OCI-LY7 (cell line): Measurements from ENCODE around the gene RPL3. TPM values are rescaled to one million over a fixed set of nuclear protein-coding genes. Genes with fewer than 3 reads are reported as not detected.

Experiments
- BruUV-seq: library from RNA; stranded (reverse); fragments of 400-500 nt; replicated peaks from 2 replicates; lab custom pipeline; 2021; lab: Mats Ljungman, UMichigan
- CTCF ChIA-PET: fragments of 300-600 bp; sonication (Branson Sonifier 250); formaldehyde crosslinking; loops from one replicate; lab custom pipeline; 2022; ENCODE audit warnings: antibody characterized with exemption; ENCODE audit not compliant: unreplicated experiment; lab: Charles Lee
- POLR2A ChIA-PET: fragments of 300-600 bp; sonication (Branson Sonifier 250); formaldehyde crosslinking; loops from one replicate; lab custom pipeline; 2022; ENCODE audit warnings: antibody characterized with exemption; lab: Charles Lee
- DNase-seq: peaks from one replicate; pipeline ENCODE4 v3.0.0-alpha.2; 2015; ENCODE audit warnings: low spot score
- H2AFZ ChIP-seq: fragments of 200-600 bp; sonication (generic), shearing (Covaris generic); 2 replicates; pipeline ENCODE4 v1.6.1; 2014; ENCODE audit warnings: mild to moderate bottlenecking, antibody characterized with exemption, low read length, moderate library complexity
- H3K27ac ChIP-seq: fragments of 200-600 bp; sonication (generic); 2 replicates; pipeline ENCODE4 v1.5.1; 2014; ENCODE audit warnings: mixed run types, low read depth, mild to moderate bottlenecking, moderate library complexity, low read length, inconsistent platforms; ENCODE audit not compliant: poor library complexity, severe bottlenecking
- H3K36me3 ChIP-seq: fragments of 200-600 bp; sonication (generic); 2 replicates; pipeline ENCODE4 v1.6.1; 2014; ENCODE audit warnings: mild to moderate bottlenecking, antibody characterized with exemption, low read length, moderate library complexity, mixed read lengths; ENCODE audit not compliant: insufficient read depth
- H3K4me1 ChIP-seq: fragments of 200-600 bp; sonication (generic); 2 replicates; pipeline ENCODE4 v1.5.1; 2014; ENCODE audit warnings: mild to moderate bottlenecking, low read length; ENCODE audit not compliant: insufficient read depth, poor library complexity, severe bottlenecking
- H3K4me2 ChIP-seq: fragments of 200-600 bp; sonication (generic); 2 replicates; pipeline ENCODE4 v1.6.1; 2014; ENCODE audit warnings: mild to moderate bottlenecking, low read length
- H3K4me3 ChIP-seq: fragments of 200-600 bp; sonication (generic); 2 replicates; pipeline ENCODE4 v1.5.1; 2014; ENCODE audit warnings: mild to moderate bottlenecking, low read depth, low read length; ENCODE audit not compliant: poor library complexity, severe bottlenecking
- H3K79me2 ChIP-seq: fragments of 200-600 bp; sonication (generic); 2 replicates; pipeline ENCODE4 v1.6.1; 2016; ENCODE audit warnings: low read depth, mild to moderate bottlenecking, low read length, moderate library complexity, mixed read lengths; ENCODE audit not compliant: insufficient read depth
- H3K9me2 ChIP-seq: fragments of 200-600 bp; sonication (generic); 2 replicates; pipeline ENCODE4 v1.6.1; 2016; ENCODE audit warnings: mild to moderate bottlenecking, low read length, mixed read lengths; ENCODE audit not compliant: insufficient read depth
- H3K9me3 ChIP-seq: fragments of 200-600 bp; sonication (generic); 2 replicates; pipeline ENCODE4 v1.6.1; 2014; ENCODE audit warnings: mild to moderate bottlenecking, mixed run types, low read length, mixed read lengths
- H4K20me1 ChIP-seq: fragments of 200-600 bp; sonication (generic); 2 replicates; pipeline ENCODE4 v1.6.1; 2014; ENCODE audit warnings: mild to moderate bottlenecking, antibody characterized with exemption, low read length, moderate library complexity, mixed read lengths; ENCODE audit not compliant: insufficient read depth
- CTCF ChIP-seq: fragments of 200-600 bp; sonication (generic); conservative IDR thresholded peaks from 2 replicates; pipeline ENCODE4 v1.5.1; 2014; ENCODE audit warnings: mild to moderate bottlenecking, antibody characterized with exemption, low read length, moderate library complexity, mixed read lengths
- EZH2phosphoT487 ChIP-seq: fragments of 200-600 bp; sonication (generic); IDR thresholded peaks from 2 replicates; pipeline ENCODE4 v1.6.1; 2018; ENCODE audit warnings: low read depth, borderline replicate concordance, mild to moderate bottlenecking, mixed run types, antibody characterized with exemption, low read length, moderate library complexity, mixed read lengths
- intact Hi-C: fragments of 100-400 bp; cut with micrococcal nuclease; formaldehyde crosslinking; loops from one replicate; pipeline ENCODE4 v1.10.0; 2022; ENCODE audit not compliant: unreplicated experiment
- total RNA-seq, 2 experiments: library from RNA; depleted of rRNA in 1 of 2; stranded (reverse); fragments of >200 nt in 1 of 2; shearing (Covaris generic) in 1 of 2; gene quantifications; 2 replicates each; pipeline ENCODE4 v1.2.3, GENCODE V29; 2014 to 2022

RPL3 gene
- total RNA-seq, 2 experiments from 2014 or later = 2,313 to 2,457 TPM

DNA sequence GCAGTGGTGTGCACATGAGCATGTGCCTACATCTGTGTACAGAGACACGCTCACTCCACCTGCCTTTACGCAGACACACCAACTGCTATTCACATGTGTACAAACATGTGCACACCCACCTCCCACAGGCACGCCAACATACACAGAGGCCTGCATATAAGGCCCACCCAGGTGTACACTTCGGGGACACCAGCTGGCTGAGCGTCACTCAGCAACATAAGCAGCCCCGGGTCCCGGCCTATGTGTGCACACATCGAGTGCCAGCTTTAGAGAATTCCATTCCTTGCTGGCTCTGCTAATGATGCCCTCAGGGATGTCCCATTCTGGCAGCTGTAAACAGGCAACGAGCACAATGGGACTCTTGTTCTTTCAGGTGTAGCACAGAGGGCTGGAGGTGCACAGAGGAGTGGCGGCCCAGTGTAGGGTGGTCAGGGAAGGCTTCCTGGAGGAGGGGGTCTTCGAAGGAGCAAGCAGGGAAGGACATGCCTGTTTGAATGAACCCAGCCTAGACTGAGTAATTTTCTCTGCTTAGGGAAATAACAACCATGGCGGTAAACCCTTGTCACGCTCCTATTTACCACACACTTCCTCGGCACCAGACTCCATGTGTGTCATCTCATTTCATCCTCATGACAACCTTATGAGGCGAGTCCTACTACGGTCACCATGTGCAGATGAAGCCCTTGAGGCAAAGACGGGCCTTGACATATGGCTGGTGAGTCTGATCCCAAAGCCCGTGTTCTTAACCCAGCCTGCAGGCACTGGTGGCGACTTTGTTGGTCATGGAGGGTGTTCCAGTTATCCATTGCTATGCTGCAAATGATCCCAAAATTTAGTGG, 35.1 kb downstream of the RPL3 start:
- no peak for DNase-seq
- Histone ChIP-seq H3K36me3 (no peaks in the 10 kb centered on the region), H3K4me2 (no peak overlapping the region), H3K4me3 (no peak overlapping the region), H3K79me2 (no peaks in the 10 kb centered on the region), H4K20me1 (no peaks in the 10 kb centered on the region), H2AFZ (no peak overlapping the region), H3K9me2 (no peaks in the 10 kb centered on the region), H3K27ac (no peak overlapping the region), H3K4me1 (peaks cover 6% of the 10 kb centered on the region), H3K9me3 (no peaks in the 10 kb centered on the region)
- TF ChIP-seq CTCF = no peak
- TF ChIP-seq EZH2phosphoT487 = no peak
- intact Hi-C loops = no loop called here
- ChIA-PET POLR2A (no interaction called here), CTCF (no interaction called here)
- no TSS peak for BruUV-seq

DNA sequence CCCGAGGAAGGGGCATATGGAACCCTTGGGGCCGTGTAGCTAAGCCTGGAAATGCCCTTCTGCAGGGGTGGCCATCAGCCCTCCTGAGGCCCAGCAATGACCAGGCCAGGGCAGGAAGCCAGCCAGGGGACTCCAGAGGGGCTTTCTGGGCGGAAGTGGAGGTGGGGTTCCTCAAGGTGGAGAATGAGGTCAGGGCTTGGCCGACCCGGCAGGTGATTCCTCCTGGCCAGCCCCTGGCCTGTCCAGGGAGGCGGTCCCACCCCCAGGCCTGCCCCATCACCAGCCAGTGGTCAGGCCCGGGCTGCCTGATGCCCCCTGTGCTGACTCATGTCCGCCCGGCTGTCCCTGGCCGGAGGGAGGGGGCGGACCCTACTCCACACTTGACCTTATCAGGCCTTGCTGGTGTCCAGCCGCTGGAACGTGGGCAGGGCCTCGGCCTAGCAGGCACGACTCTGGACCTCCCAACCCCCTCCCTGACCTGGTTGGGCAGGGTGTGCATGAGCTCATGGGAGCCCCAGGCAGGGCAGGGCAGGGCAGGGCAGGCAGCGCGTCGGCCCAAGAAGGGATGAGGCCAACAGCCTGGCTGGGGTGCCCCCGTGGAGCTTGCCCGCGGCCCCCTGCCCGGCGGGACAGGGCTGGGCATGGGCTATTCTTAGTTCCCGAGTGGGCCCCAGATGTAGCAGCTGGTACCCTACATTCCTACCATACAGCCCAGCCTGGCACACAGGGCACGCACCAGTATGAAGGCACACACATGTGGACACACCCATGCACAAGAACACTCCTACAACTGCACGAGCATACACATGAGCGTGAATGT, 35.9 kb downstream of the RPL3 start:
- DNase-seq = no peak
- H3K4me1 ChIP-seq = peaks cover 6% of the 10 kb centered on the region
- H3K9me2 ChIP-seq = no peaks in the 10 kb centered on the region
- H3K9me3 ChIP-seq = no peaks in the 10 kb centered on the region
- no peaks in the 10 kb centered on the region for H3K79me2 ChIP-seq
- H3K27ac ChIP-seq = no peak overlapping the region
- no peak overlapping the region for H2AFZ ChIP-seq
- H4K20me1 ChIP-seq = no peaks in the 10 kb centered on the region
- BruUV-seq = no TSS peak
- CTCF ChIA-PET = no interaction called here
- no peak overlapping the region for H3K4me2 ChIP-seq
- H3K4me3 ChIP-seq = no peak overlapping the region
- POLR2A ChIA-PET = no interaction called here
- no peaks in the 10 kb centered on the region for H3K36me3 ChIP-seq
- no peak for TF ChIP-seq CTCF
- no peak for TF ChIP-seq EZH2phosphoT487
- intact Hi-C loops = no loop called here
